Heart left ventricle (tissue), 16 donors: ENCODE results near the gene TAL2. TPM values are rescaled to one million over a fixed set of nuclear protein-coding genes. Genes with fewer than 3 reads are reported as not detected.

ENCODE experiments used
- ATAC-seq, 4 donors: fragments of 200-7000 bp; cut with Tn5 transposase; one replicate each; pipeline ENCODE4 v1.9.1; 2020 to 2022; ENCODE audit warnings: moderate library complexity in 4 of 4, mild to moderate bottlenecking in 3 of 4, moderate number of reproducible peaks in 1 of 4
- DNase-seq, 5 donors: peaks; one replicate each; pipeline ENCODE4 v3.0.0-alpha.2; 2020
- H3K27ac ChIP-seq, 12 donors: fragments of 200-600 bp; sonication (generic) in 4 of 12; one replicate each; pipeline versions ENCODE4 v1.5.0 to v1.8.0; 2016 to 2022; ENCODE audit warnings: mild to moderate bottlenecking in 2 of 12
- H3K27me3 ChIP-seq, 9 donors: fragments of 200-600 bp; sonication (generic) in 2 of 9; one replicate each; pipeline versions ENCODE4 v1.5.1 to v1.8.0; 2016 to 2022; ENCODE audit warnings: mild to moderate bottlenecking in 3 of 9
- H3K36me3 ChIP-seq, 9 donors: fragments of 200-600 bp; sonication (generic) in 2 of 9; one replicate each; pipeline versions ENCODE4 v1.5.0 to v1.8.0; 2018 to 2022; ENCODE audit warnings: mild to moderate bottlenecking in 2 of 9
- H3K4me1 ChIP-seq, 12 donors: fragments of 200-600 bp; sonication (generic) in 4 of 12; one replicate each; pipeline versions ENCODE4 v1.5.0 to v1.8.0; 2016 to 2022; ENCODE audit warnings: mild to moderate bottlenecking in 3 of 12
- H3K4me3 ChIP-seq, 12 donors: fragments of 200-600 bp; sonication (generic) in 4 of 12; one replicate each; pipeline versions ENCODE4 v1.5.0 to v1.8.0; 2017 to 2022; ENCODE audit warnings: mild to moderate bottlenecking in 9 of 12, moderate library complexity in 4 of 12
- H3K9me3 ChIP-seq, 12 donors: fragments of 200-600 bp; sonication (generic) in 4 of 12; one replicate each; pipeline versions ENCODE4 v1.5.0 to v1.8.0; 2016 to 2022; ENCODE audit warnings: mild to moderate bottlenecking in 1 of 12
- POLR2A ChIP-seq, 2 donors: fragments of 450-650 bp; IDR thresholded peaks; one replicate each; pipeline ENCODE4 v1.6.1; 2017; ENCODE audit warnings: antibody characterized with exemption in 2 of 2, mild to moderate bottlenecking in 2 of 2, moderate library complexity in 2 of 2
- WGBS, 4 donors: extraction: QIAGEN DNeasy Blood & Tissue Kit in 2 of 4; methylation state at CpG; one replicate each; pipeline versions ENCODE4 v1.1.5 to v1.1.7; 2013 to 2018; 5-methylcytosine and 5-hydroxymethylcytosine counted together
- intact Hi-C, 10 donors: fragments of 100-400 bp; cut with DNase I; formaldehyde crosslinking; loops; one replicate each; pipeline versions ENCODE4 v1.11.1 to v1.14.2; 2022
- polyA plus RNA-seq, 2 donors: library from polyadenylated mRNA; stranded (reverse); fragments of 200-250 nt; gene quantifications; one replicate each; pipeline ENCODE4 v1.2.3, GENCODE V29; 2013
- total RNA-seq, 9 donors: library from RNA; depleted of rRNA in 2 of 9; stranded (reverse); fragments of >200 nt in 2 of 9; fragmentation: NEBNext Ultra II Directional in 3 of 9; extraction: Animal tissue kit (Norgen Biotek cat#: 25700) in 3 of 9; gene quantifications; one replicate each; pipeline versions ENCODE4 v1.1.0 to v1.2.4, GENCODE V29; 2016 to 2023
- TF ChIP-seq, protein P1 (sequence below), 12 donors: fragments of 200-600 bp; sonication (generic) in 4 of 12; IDR thresholded peaks; one replicate each; pipeline versions ENCODE4 v1.5.0 to v1.8.0; 2018 to 2022; ENCODE audit warnings: antibody characterized with exemption in 12 of 12, mild to moderate bottlenecking in 5 of 12
- donor health status: ischemic (EF 13 %, LVEDD 7.1; RV severe dilation, severe dysfunction).
- donor health status: healthy with polysubstance abuse.
- donor health status: DM: no; HTN: yes; CAD: no.
- donor health status: DM: no; HTN: no; CAD: no.
- donor health status: ischemic (EF 25% LVEDD 6.9; RV normal size, moderate dysfunction).
- donor health status: ischemic (EF 25% LVEDD 5.7; RV mildly dilated, moderate dysfunction).
- donor health status: healthy.
- donor health status: DM: yes; HTN: yes; CAD: no.
- donor health status: ischemic (EF 35%, LVEDD 5.7; RV mildly dilated, moderate dysfunction).
- donor health status: nonischemic (EF 11% LVEDD 7.7; RV severe dilation, severe dysfunction).
- donor health status: DM: yes; HTN: yes; CAD: no.
- donor health status: PGD.
- donor health status: ischemic (EF 29% LVEDD 5.4; RV normal size, mild dysfunction).
- donor health status: nonischemic (EF 23%, LVEDD 6.1; RV moderate dilation, normal function).

The TAL2 gene
- total and polyA plus RNA-seq, 11 donors: 0.46 TPM; not detected in 10

DNA sequence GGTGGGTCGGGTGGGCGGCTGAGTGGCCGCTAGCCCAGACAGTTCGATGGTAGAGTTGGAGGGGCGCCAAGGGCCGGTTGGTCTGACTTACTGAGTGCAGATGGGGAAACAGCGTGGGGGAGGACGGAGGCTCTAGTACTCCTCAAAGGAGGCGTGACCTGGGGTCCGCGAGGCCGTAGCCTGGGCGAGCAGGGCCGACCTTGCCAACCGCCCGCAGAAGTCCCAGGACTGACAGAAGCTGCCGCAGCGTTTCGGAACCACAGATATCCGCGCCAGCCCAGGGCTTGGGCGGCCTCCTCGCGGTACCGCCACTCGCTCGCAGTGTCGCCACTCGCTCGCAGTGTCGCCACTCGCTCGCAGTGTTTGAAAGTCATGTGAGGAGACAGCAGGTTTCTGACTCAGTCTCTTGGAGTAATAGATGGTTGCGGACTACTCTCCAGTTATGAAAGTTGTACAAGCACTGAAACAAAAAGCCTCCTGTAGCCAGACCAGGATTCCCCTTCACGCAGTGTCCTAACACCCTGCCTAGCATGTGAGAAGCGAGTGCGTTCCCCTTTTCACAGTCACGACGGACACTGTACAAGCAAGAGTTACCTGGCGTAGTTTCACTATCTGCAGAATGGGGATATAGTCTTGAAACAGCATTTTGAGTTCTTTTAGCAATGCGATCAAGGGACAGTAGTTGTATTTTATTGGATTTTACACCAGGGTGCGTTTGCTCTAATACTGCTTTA is 32.8 kb downstream of the TAL2 start:
- Histone ChIP-seq H3K9me3 (no peaks in the 10 kb centered on the region), H3K4me1 (peaks cover 0 to 50% (median 10%) of the 10 kb centered on the region in 12 donors), H3K4me3 (peak overlapping the region; percentile 74 to 90 (median 81)), H3K36me3 (no peaks in the 10 kb centered on the region), H3K27me3 (peaks cover 0 to 30% (median 3%) of the 10 kb centered on the region in 9 donors), H3K27ac (peak overlapping the region; percentile 47 to 95 (median 84))
- ATAC-seq (peak; percentile 65 to 87 (median 80)), DNase-seq (peak; percentile 47 to 76 (median 67))
- TF ChIP-seq POLR2A (IDR thresholded peaks at IDR 0.05): no peak
- TF ChIP-seq, protein P1, sequence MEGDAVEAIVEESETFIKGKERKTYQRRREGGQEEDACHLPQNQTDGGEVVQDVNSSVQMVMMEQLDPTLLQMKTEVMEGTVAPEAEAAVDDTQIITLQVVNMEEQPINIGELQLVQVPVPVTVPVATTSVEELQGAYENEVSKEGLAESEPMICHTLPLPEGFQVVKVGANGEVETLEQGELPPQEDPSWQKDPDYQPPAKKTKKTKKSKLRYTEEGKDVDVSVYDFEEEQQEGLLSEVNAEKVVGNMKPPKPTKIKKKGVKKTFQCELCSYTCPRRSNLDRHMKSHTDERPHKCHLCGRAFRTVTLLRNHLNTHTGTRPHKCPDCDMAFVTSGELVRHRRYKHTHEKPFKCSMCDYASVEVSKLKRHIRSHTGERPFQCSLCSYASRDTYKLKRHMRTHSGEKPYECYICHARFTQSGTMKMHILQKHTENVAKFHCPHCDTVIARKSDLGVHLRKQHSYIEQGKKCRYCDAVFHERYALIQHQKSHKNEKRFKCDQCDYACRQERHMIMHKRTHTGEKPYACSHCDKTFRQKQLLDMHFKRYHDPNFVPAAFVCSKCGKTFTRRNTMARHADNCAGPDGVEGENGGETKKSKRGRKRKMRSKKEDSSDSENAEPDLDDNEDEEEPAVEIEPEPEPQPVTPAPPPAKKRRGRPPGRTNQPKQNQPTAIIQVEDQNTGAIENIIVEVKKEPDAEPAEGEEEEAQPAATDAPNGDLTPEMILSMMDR (IDR thresholded peaks at IDR 0.05): peak in 1 of 12 donors; percentile 8
- intact Hi-C loops: loop anchor here in 1 of 10 donors (5.0 kb wide), 1 partner anchor 38 kb away; no protein-coding TSS in a partner anchor
- WGBS, 4 donors: 1 to 2% (median 2%) methylated on average over 26 to 42 of the region's 42 CpGs

DNA sequence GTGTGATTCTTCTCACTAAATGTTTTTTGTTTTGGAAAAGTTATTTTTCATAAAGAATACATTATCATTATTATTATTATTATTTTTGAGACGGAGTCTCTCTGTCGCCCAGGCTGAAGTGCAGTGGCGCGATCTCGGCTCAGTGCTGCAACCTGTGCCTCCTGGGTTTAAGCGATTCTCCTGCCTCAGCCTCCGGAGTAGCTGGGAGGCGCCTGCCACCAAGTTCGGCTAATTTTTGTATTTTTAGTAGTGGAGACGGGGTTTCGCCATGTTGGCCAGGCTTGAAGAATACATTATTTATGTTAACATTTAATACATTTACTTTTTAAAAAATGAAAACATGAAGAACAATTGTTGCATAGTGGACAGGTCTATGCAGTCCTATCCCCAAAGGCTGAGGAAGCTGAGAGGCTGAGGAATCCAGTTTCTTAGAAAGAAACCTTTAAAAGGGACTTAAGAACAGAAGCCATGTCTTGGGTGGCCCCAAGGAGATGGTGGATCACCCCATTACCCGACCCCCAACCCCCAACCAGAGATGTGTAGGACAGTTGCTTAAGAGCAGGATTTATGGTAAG is 34.0 kb downstream of the TAL2 start:
- Histone ChIP-seq H3K4me3 (peak overlapping the region in 4 of 12 donors; percentile 80 to 84 (median 82)), H3K36me3 (no peaks in the 10 kb centered on the region), H3K9me3 (no peaks in the 10 kb centered on the region), H3K4me1 (peaks cover 0 to 56% (median 15%) of the 10 kb centered on the region in 12 donors), H3K27ac (peak overlapping the region in 1 of 12 donors; percentile 95), H3K27me3 (peaks cover 0 to 27% (median 3%) of the 10 kb centered on the region in 9 donors)
- DNase-seq: no peak
- intact Hi-C loops: no loop called here
- TF ChIP-seq POLR2A (IDR thresholded peaks at IDR 0.05): no peak
- TF ChIP-seq, protein P1 (IDR thresholded peaks at IDR 0.05): no peak
- no peak for ATAC-seq
- WGBS, 4 donors: 88 to 96% (median 94%) methylated on average over 12 of the region's 12 CpGs

DNA sequence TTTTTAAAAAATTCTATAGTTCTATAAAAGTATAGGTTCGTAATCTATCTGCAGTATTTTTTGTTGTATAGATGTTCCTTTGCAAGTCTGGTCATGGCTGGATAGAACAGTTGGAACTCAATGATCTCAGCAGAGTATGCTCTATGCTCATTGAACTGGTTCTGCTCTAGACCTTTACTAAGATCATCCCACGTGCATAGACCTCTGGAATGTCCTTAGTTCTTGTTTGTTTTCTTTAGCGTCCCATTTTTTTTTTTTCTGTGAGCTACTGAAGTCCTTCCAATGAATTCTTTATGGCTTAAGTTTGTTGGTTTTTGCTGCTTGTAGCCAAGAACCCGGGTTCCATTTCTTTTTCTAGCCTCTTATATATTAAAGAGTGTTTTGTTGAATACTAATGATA is 35.6 kb downstream of the TAL2 start:
- no peak for ATAC-seq
- H3K9me3 ChIP-seq: no peaks in the 10 kb centered on the region
- no peak overlapping the region for H3K27ac ChIP-seq
- no peak for DNase-seq
- no peaks in the 10 kb centered on the region for H3K36me3 ChIP-seq
- intact Hi-C loops: no loop called here
- no peak overlapping the region for H3K4me3 ChIP-seq
- H3K4me1 ChIP-seq: peaks cover 0 to 59% (median 15%) of the 10 kb centered on the region in 12 donors
- H3K27me3 ChIP-seq: peaks cover 0 to 12% (median 0%) of the 10 kb centered on the region in 9 donors
- WGBS, 4 donors: 69 to 79% (median 75%) methylated on average over 4 of the region's 4 CpGs
- TF ChIP-seq, protein P1 (IDR thresholded peaks at IDR 0.05): no peak
- no peak for TF ChIP-seq POLR2A (IDR thresholded peaks at IDR 0.05)

DNA sequence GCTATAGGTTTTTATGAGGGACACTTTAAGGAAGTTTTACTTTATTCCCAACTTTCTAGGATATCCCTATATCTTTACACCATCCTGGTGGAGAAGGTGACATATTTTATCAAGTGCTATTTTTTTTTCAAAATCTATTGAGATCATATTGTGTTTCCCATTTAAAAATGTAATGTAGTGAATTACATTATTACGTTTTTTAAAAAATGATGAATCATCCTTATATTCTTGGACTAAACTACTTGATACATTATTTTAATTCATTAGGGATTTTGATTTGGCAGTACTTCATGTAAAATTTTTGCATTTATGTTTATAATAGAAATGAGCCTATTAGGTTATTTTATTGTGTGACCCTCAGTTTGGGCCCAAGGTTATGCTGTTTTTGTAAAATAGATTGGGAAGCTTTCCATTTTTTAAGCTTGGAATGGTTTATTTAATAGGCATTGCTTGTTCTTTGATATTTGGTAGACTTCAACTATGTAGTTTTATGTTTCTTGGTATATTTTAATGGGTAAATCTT is 36.2 kb downstream of the TAL2 start:
- 78 to 91% (median 85%) methylated on average over 1 of the region's 1 CpG for WGBS, 4 donors
- H3K4me3 ChIP-seq: no peak overlapping the region
- H3K9me3 ChIP-seq: no peaks in the 10 kb centered on the region
- H3K4me1 ChIP-seq: peaks cover 0 to 59% (median 12%) of the 10 kb centered on the region in 12 donors
- ATAC-seq (no peak), DNase-seq (no peak)
- TF ChIP-seq, protein P1 (IDR thresholded peaks at IDR 0.05): no peak
- no peak for TF ChIP-seq POLR2A (IDR thresholded peaks at IDR 0.05)
- intact Hi-C loops: no loop called here
- H3K27ac ChIP-seq: no peak overlapping the region
- H3K27me3 ChIP-seq: peaks cover 0 to 6% (median 0%) of the 10 kb centered on the region in 9 donors
- no peaks in the 10 kb centered on the region for H3K36me3 ChIP-seq
